Adrenal gland (tissue), 5 donors: ENCODE results near the gene PHF20.

Experiments used
- POLR2A ChIP-seq, 2 donors: fragments of 450-650 bp; IDR thresholded peaks; one replicate each; pipeline ENCODE4 v1.6.1; 2017; ENCODE audit warnings: antibody characterized with exemption in 2 of 2, mild to moderate bottlenecking in 2 of 2, moderate library complexity in 1 of 2
- TF ChIP-seq, protein P1 (sequence below), 6 experiments: fragments of 450-650 bp in 4 of 6; fragments of 200-600 bp in 2 of 6; sonication (generic) in 1 of 6; IDR thresholded peaks; 1 replicate in 5 of 6; 2 replicates in 1 of 6; pipeline versions ENCODE4 v1.5.1 to v1.8.0; 2016 to 2021; ENCODE audit warnings: antibody characterized with exemption in 6 of 6, mild to moderate bottlenecking in 2 of 6, moderate library complexity in 1 of 6
- donor health status: DM: no; HTN: no; CAD: no.

DNA sequence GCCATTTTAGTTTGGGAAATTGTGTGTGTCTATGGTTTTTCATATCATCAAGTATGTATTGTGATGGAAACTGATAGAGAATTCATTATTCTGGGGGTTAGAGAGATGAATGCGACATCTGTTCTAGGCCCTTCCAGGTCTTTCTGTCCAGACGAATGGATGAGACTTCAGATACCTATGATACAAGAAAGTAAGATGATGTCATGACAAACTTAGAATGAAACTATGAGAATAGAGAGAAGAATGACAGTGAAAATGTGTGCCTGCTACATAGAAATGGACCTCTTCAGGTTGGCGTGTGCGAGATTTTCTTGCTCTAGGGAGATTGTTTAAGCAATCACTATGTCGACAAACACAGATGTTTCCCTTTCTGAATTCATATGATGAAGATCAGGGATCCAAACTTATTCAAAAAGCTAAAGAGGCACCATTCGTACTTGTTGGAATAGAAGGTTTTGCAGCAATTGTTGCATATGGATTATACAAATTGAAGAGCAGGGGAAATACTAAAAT, 106.4 kb downstream of the PHF20 start:
- TF ChIP-seq, protein P1, sequence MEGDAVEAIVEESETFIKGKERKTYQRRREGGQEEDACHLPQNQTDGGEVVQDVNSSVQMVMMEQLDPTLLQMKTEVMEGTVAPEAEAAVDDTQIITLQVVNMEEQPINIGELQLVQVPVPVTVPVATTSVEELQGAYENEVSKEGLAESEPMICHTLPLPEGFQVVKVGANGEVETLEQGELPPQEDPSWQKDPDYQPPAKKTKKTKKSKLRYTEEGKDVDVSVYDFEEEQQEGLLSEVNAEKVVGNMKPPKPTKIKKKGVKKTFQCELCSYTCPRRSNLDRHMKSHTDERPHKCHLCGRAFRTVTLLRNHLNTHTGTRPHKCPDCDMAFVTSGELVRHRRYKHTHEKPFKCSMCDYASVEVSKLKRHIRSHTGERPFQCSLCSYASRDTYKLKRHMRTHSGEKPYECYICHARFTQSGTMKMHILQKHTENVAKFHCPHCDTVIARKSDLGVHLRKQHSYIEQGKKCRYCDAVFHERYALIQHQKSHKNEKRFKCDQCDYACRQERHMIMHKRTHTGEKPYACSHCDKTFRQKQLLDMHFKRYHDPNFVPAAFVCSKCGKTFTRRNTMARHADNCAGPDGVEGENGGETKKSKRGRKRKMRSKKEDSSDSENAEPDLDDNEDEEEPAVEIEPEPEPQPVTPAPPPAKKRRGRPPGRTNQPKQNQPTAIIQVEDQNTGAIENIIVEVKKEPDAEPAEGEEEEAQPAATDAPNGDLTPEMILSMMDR (IDR thresholded peaks at IDR 0.05): no peak
- no peak for TF ChIP-seq POLR2A (IDR thresholded peaks at IDR 0.05)
